ENCODE results near the gene FGF11.

FGF11 gene

DNA sequence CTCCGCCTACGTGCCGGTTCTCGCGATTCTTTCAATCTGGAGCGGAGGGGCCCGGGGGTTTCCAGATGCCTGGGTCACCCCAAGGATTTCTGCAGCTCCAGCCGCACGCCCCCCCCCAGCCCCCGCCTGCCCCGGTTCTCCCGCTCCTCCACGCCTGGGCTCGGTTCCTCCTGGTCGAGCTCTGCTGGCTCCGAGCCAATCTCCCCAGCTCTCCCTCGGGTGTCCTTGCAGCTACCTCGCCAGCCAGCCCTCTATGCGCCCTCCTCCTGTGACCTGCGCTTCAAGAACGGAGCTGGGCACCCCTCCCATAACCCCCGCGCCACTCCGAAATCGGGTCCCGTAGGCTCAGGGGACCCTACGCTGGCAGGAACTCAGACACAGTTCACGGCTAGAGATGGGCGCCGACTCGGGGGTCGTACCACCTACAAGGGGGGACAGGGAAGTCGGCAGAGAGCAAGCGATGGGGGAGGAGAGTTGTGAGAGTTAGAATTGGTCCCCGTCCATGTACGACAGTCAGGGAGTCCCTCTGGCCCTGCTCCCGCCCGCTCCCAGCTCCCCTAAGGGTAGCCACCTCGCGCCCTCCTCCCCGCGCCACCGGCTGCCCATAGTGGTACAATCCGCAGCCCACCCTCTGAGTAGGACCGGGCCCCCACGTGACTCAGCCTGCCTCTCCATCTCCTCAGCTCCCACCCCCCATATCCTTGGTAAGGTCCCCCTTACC is 961 bp downstream of the FGF11 start:
- H3K4me3 ChIP-seq (replicated peaks; ENCODE audit: insufficient read depth, low read length): peak overlapping the region; percentile 16
- DNase-seq (ENCODE audit: low read depth in 1 of 2, low spot score in 1 of 2): peak in 1 of 2 experiments; percentile 46
- TF ChIP-seq, protein P1, sequence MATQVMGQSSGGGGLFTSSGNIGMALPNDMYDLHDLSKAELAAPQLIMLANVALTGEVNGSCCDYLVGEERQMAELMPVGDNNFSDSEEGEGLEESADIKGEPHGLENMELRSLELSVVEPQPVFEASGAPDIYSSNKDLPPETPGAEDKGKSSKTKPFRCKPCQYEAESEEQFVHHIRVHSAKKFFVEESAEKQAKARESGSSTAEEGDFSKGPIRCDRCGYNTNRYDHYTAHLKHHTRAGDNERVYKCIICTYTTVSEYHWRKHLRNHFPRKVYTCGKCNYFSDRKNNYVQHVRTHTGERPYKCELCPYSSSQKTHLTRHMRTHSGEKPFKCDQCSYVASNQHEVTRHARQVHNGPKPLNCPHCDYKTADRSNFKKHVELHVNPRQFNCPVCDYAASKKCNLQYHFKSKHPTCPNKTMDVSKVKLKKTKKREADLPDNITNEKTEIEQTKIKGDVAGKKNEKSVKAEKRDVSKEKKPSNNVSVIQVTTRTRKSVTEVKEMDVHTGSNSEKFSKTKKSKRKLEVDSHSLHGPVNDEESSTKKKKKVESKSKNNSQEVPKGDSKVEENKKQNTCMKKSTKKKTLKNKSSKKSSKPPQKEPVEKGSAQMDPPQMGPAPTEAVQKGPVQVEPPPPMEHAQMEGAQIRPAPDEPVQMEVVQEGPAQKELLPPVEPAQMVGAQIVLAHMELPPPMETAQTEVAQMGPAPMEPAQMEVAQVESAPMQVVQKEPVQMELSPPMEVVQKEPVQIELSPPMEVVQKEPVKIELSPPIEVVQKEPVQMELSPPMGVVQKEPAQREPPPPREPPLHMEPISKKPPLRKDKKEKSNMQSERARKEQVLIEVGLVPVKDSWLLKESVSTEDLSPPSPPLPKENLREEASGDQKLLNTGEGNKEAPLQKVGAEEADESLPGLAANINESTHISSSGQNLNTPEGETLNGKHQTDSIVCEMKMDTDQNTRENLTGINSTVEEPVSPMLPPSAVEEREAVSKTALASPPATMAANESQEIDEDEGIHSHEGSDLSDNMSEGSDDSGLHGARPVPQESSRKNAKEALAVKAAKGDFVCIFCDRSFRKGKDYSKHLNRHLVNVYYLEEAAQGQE (IDR thresholded peaks at IDR 0.05; ENCODE audit: insufficient replicate concordance, low read depth): no peak
- TF ChIP-seq, protein P2, sequence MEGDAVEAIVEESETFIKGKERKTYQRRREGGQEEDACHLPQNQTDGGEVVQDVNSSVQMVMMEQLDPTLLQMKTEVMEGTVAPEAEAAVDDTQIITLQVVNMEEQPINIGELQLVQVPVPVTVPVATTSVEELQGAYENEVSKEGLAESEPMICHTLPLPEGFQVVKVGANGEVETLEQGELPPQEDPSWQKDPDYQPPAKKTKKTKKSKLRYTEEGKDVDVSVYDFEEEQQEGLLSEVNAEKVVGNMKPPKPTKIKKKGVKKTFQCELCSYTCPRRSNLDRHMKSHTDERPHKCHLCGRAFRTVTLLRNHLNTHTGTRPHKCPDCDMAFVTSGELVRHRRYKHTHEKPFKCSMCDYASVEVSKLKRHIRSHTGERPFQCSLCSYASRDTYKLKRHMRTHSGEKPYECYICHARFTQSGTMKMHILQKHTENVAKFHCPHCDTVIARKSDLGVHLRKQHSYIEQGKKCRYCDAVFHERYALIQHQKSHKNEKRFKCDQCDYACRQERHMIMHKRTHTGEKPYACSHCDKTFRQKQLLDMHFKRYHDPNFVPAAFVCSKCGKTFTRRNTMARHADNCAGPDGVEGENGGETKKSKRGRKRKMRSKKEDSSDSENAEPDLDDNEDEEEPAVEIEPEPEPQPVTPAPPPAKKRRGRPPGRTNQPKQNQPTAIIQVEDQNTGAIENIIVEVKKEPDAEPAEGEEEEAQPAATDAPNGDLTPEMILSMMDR (IDR thresholded peaks at IDR 0.05; ENCODE audit: insufficient read depth, low read length): no peak
- TF ChIP-seq GABPA (IDR thresholded peaks at IDR 0.05; ENCODE audit: low read depth) (no peak), POLR2AphosphoS5 (IDR thresholded peaks at IDR 0.05; ENCODE audit: low read depth) (no peak), SPI1 (IDR thresholded peaks at IDR 0.05; ENCODE audit: borderline replicate concordance, low read depth) (no peak)
- H3K27me3 ChIP-seq (ENCODE audit: insufficient read depth, poor library complexity, severe bottlenecking): peaks cover 8% of the 10 kb centered on the region
- no peak overlapping the region for H3K27ac ChIP-seq (replicated peaks)

DNA sequence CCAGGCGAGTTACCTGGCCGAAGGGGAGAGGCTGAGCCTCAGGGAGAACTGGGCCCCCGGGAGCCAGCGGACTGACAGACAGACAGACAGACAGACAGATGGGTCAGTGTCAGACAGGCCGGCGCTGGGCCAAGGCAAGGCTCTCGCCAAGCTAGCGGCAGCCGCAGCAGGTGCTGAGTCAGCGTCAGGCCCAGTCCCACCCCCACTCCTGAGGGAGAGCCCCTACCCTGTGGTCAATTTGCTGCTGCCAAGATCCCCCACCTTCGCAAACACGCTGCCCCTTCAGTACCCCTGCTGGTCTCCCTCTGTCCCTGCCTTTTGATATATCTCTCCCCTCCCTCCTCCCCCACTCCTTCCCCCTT is 1.5 kb downstream of the FGF11 start:
- Histone ChIP-seq H3K4me3 (replicated peaks; ENCODE audit: insufficient read depth, low read length) (no peak overlapping the region), H3K27me3 (ENCODE audit: insufficient read depth, poor library complexity, severe bottlenecking) (peaks cover 8% of the 10 kb centered on the region), H3K27ac (replicated peaks) (no peak overlapping the region)
- TF ChIP-seq POLR2AphosphoS5 (IDR thresholded peaks at IDR 0.05; ENCODE audit: low read depth): no peak
- TF ChIP-seq GABPA (IDR thresholded peaks at IDR 0.05; ENCODE audit: low read depth): no peak
- DNase-seq (ENCODE audit: low read depth in 1 of 2, low spot score in 1 of 2): no peak

DNA sequence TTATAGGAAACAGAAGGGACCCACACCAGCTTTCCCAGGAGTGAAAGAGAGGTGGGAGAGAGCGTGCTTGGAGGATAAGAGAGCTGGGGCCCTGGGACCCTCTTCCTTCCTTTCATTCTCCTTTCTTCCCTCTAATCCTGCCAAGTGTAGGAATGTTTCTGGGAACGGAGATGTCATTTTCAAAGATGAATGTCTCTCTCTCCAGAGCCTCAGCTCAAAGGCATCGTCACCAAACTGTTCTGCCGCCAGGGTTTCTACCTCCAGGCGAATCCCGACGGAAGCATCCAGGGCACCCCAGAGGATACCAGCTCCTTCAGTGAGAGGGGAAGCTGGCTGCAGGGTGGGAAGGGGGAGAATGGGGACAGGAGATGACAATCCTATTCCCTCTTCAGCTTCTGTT is 2.0 kb downstream of the FGF11 start:
- Histone ChIP-seq H3K27me3 (ENCODE audit: insufficient read depth, poor library complexity, severe bottlenecking) (peaks cover 8% of the 10 kb centered on the region), H3K27ac (replicated peaks) (no peak overlapping the region), H3K4me3 (replicated peaks; ENCODE audit: insufficient read depth, low read length) (no peak overlapping the region)
- no peak for DNase-seq (ENCODE audit: low read depth in 1 of 2, low spot score in 1 of 2)
- TF ChIP-seq, protein P1 (IDR thresholded peaks at IDR 0.05; ENCODE audit: insufficient replicate concordance, low read depth): no peak
- TF ChIP-seq GABPA (IDR thresholded peaks at IDR 0.05; ENCODE audit: low read depth) (no peak), POLR2AphosphoS5 (IDR thresholded peaks at IDR 0.05; ENCODE audit: low read depth) (no peak), SPI1 (IDR thresholded peaks at IDR 0.05; ENCODE audit: borderline replicate concordance, low read depth) (no peak)
- TF ChIP-seq, protein P2 (IDR thresholded peaks at IDR 0.05; ENCODE audit: insufficient read depth, low read length): no peak

DNA sequence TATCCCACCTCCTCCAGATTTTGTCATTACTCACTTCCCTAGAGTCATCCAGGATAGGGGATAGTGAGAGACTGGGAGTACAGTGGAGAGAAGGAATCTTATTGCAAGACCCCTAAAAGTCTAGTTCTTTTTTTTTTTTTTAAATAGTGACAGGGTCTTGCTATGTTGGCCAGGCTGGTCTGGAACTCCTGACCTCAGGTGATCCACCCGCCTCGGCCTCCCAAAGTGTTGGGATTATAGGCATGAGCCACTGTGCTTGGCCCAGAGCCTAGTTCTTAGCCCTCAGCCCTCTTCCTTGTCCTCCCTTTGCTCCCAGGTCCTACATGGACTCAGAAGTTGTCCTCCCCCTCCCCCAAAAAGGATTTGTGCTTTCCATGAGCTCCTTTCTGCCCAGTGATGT is 2.8 kb downstream of the FGF11 start:
- Histone ChIP-seq H3K27me3 (ENCODE audit: insufficient read depth, poor library complexity, severe bottlenecking) (peaks cover 8% of the 10 kb centered on the region), H3K4me3 (replicated peaks; ENCODE audit: insufficient read depth, low read length) (no peak overlapping the region), H3K27ac (replicated peaks) (no peak overlapping the region)
- TF ChIP-seq POLR2AphosphoS5 (IDR thresholded peaks at IDR 0.05; ENCODE audit: low read depth) (no peak), GABPA (IDR thresholded peaks at IDR 0.05; ENCODE audit: low read depth) (no peak), SPI1 (IDR thresholded peaks at IDR 0.05; ENCODE audit: borderline replicate concordance, low read depth) (no peak)
- TF ChIP-seq, protein P1 (IDR thresholded peaks at IDR 0.05; ENCODE audit: insufficient replicate concordance, low read depth): no peak
- TF ChIP-seq, protein P2 (IDR thresholded peaks at IDR 0.05; ENCODE audit: insufficient read depth, low read length): no peak
- no peak for DNase-seq (ENCODE audit: low read depth in 1 of 2, low spot score in 1 of 2)

All from HL-60 (cell line).